ENCODE results near the gene KCNJ18.
A peak's percentile ranks its signal among the peaks of the same experiment; 100 is the strongest.
"Not testable (repeated sequence)": the region's sequence is repeated elsewhere in the genome, so short reads cannot be mapped to it uniquely, and the experiment has no call there.

KCNJ18 gene

DNA sequence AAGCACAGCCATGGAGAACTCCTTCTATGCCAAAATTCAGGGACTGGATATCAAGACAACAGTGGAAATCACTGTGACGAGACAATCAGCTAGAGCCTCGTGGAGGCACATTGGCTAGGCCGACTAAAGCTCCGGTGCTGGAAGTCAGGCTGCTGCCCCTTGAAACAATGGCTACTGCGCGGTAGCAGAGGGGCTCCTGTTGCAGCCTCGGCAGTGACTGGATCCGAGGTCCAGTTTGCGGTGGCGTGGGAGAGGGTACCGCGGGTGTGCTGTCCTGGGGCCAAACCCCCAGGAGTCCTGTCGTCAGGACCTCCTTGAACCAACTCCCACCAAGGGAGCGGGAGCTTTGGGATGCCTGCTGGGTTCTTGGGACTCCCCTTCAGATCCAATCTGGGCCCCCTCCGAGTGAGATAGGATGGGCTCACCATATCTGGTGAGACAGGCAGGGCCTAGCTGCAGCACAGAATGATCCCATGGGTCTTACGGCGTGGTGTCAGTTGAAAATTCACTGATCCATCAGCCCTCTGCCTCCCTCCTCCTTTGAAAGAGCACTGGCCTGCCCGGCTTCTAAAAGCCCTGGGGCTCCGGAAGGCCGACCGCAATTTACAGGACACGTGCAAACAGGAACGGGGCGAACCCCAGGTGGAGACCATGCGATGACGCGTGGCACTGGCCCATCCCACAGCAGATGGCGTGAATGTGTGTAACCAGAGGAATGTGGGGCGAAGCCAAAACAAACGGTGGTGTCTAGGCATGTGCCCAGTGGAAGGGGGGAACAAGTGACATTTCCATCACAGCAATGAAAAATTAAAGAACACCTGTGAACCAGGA is 15.8 kb upstream of the KCNJ18 start:
- peaks cover 44% of the 10 kb centered on the region for H3K9me3 ChIP-seq
- peak overlapping the region; percentile 76 for H3K9ac ChIP-seq

DNA sequence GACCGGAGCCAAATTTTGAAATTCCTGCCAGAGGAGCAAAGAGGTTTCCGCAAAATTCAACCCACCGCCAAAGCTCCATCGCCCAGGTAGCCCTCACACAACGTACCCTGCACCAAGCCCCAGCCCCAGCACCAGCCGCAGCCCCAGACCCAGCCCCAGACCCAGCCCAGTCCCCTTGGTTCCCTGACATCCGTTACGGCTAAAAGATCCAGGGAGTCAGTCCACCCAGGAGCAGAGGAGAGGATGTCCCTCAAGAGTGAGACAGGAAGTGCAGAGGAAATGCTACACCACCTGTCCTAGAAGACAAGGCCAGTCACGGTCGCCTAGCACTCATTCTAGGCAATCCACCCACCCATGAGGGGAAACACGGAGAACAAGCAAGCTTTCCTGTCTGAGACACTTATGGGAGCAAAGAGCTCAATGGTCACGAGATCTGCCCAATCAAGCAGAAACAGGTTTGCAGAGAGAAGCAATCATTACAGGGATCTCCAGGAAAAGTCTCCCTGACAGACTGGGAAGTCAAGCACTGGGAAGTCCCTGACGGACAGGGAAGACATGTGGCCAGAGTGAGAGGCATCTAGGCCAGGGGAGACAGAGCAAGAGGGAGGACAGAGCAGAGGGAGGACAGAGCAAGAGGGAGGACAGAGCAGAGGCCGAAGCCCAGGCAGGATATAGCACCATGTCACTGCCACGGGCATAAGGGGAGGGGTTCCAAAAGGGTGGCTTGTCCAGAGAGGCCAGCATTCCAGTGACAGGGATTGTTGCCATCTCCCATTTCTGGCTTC is 15.0 kb upstream of the KCNJ18 start:
- Histone ChIP-seq H3K4me1 (peaks cover 66% of the 10 kb centered on the region), H4K20me1 (no peaks in the 10 kb centered on the region), H3K36me3 (no peaks in the 10 kb centered on the region), H3K9ac (peak overlapping the region; percentile 66), H3K9me3 (peaks cover 50% of the 10 kb centered on the region), H3K4me2 (peak overlapping the region; percentile 92), H3K27ac (peak overlapping the region; percentile 94), H3K27me3 (no peaks in the 10 kb centered on the region), H3K4me3 (peak overlapping the region; percentile 50)
- TF ChIP-seq Cebpa-rat (IDR thresholded peaks at IDR 0.05) = no peak

More for the DNA sequence above, 15.8 kb upstream of the KCNJ18 start:
- Histone ChIP-seq H3K4me3 (peak overlapping the region; percentile 50), H3K27ac (peak overlapping the region; percentile 94), H3K36me3 (no peaks in the 10 kb centered on the region), H3K27me3 (no peaks in the 10 kb centered on the region), H3K4me2 (peak overlapping the region; percentile 92), H4K20me1 (no peaks in the 10 kb centered on the region), H3K4me1 (peaks cover 74% of the 10 kb centered on the region)
- TF ChIP-seq Cebpa-rat (IDR thresholded peaks at IDR 0.05) = no peak

DNA sequence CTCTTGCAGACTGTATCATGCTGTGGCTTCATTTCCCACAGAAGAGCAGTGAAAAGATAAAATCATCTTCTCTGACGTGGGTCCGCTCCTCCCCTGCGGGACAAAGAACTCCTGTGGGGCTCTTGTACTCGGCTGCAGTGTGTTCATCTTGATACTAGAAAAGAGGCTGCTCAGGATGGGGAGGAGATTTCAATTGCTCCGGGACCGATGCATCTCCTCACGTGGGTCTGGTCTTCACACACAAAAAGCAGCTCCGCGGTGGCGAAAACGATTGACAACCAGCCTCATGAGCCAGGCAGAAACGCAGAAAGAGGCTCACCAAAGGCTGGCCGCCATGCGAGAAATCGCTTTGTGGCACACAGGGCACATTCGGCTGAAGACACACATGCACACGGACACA is 14.4 kb upstream of the KCNJ18 start:
- Histone ChIP-seq H3K9me3 (peaks cover 56% of the 10 kb centered on the region), H3K27me3 (no peaks in the 10 kb centered on the region), H3K4me3 (peak overlapping the region; percentile 50; the same call in 1 of the 2 replicates)

DNA sequence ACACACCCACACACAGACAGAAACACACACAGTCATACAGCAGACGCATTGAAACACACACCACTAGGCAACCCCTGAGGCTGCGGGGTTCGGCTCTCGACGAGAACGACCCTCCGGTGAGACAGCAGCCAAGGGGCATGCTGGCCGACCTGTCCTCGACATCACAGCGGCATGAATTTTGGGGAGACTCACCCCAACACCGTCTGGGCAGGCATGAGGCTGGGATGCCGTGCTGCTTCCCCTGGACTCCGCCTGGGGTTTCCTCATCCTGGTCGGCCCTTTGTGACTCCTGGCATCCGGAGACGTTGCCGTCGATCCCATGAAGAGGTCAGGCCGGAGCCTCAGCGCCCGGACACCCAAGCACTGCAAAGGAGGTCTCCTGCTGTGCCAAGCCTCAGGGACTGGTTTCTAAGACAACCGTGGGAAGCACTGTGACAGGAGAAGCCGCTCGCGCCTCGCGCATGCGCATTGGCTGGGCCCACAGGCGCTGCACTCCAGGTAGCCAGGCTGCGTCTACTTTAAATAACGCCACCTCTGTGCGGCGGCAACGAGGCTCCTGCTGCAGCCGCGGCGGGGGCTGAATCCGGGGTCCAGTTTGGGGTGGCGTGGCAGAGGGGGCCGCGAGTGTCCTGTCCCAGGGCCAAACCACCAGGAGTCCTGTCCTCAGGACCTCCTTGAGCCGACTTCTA is 13.8 kb upstream of the KCNJ18 start:
- Histone ChIP-seq H3K4me1 (peaks cover 53% of the 10 kb centered on the region), H3K9me3 (peaks cover 59% of the 10 kb centered on the region), H4K20me1 (no peaks in the 10 kb centered on the region), H3K27ac (peak overlapping the region; percentile 94), H3K9ac (no peak overlapping the region), H3K36me3 (no peaks in the 10 kb centered on the region), H3K4me2 (peak overlapping the region; percentile 92), H3K4me3 (no peak overlapping the region), H3K27me3 (no peaks in the 10 kb centered on the region)
- no peak for TF ChIP-seq Cebpa-rat (IDR thresholded peaks at IDR 0.05)

More for the DNA sequence above, 14.4 kb upstream of the KCNJ18 start:
- peak overlapping the region; percentile 92 for H3K4me2 ChIP-seq
- no peaks in the 10 kb centered on the region for H3K36me3 ChIP-seq
- peak overlapping the region; percentile 94 for H3K27ac ChIP-seq
- no peaks in the 10 kb centered on the region for H4K20me1 ChIP-seq
- TF ChIP-seq Cebpa-rat (IDR thresholded peaks at IDR 0.05) = no peak
- peaks cover 60% of the 10 kb centered on the region for H3K4me1 ChIP-seq
- H3K9ac ChIP-seq = peak overlapping the region; percentile 66

DNA sequence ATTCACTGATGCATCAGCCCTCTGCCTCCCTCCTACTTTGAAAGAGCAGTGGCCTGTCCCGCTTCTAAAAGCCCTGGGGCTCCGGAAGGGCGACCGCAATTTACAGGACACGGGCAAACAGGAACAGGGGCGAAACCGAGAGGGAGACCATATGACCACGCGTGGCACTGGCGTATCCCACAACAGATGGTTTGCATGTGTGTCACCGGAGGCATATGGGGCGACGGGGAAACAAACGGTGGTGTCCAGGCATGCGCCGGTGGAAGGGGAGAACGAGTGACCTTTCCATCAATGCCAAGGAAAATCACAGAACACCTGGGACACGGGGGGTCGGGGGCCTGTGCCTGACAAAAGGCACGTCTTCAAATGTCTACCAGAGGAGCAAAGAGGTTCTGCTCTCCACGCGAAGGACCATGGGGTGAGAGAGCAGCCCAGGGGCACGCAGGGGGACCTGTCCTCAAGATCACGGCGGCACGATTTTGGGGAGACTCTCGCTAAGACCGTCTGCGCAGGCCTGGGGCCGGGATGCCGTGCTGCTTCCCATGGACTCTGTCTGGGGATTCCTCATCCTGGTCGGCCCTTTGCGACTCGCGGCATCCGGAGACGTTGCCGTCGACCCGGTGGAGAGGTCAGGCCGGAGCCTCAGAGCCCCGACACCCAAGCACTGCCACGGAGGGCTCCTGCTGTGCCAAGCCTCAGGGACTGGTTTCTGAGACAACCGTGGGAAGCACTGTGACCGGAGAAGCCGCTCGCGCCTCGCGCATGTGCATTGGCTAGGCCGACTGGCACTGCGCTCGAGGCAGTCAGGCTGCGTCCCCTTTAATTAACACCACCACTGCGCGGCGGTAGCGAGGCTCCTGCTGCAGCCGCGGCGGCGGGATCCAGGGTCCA is 12.8 kb upstream of the KCNJ18 start:
- H3K4me3 ChIP-seq = no peak overlapping the region
- H3K9me3 ChIP-seq = peaks cover 52% of the 10 kb centered on the region
- H3K4me2 ChIP-seq = no peak overlapping the region
- H3K9ac ChIP-seq = no peak overlapping the region
- H3K27me3 ChIP-seq = no peaks in the 10 kb centered on the region
- no peaks in the 10 kb centered on the region for H3K36me3 ChIP-seq
- H3K27ac ChIP-seq = 0 out of 2 replicates have a peak overlapping the region, but pooled peaks have one; percentile 6
- H3K4me1 ChIP-seq = peaks cover 44% of the 10 kb centered on the region
- H4K20me1 ChIP-seq = no peaks in the 10 kb centered on the region
- no peak for TF ChIP-seq Cebpa-rat (IDR thresholded peaks at IDR 0.05)

DNA sequence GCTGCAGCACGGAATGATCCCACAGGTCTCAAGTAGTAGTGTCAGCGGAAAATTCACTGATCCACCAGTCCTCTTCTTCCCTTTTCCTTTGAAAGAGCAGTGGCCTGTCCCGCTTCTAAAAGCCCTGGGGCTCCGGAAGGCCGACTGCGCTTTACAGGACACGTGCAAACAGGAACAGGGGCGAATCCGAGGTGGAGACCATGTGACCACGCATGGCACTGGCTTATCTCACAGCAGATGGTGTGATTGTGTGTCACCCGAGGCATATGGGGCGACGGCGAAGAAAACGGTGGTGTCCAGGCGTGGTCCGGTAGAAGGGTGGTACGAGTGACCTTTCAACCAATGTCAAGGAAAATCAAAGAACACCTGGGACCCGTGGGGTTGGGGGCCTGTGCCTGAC is 12.0 kb upstream of the KCNJ18 start:
- no peak overlapping the region for H3K4me2 ChIP-seq
- peaks cover 46% of the 10 kb centered on the region for H3K9me3 ChIP-seq
- H3K9ac ChIP-seq = no peak overlapping the region
- H4K20me1 ChIP-seq = no peaks in the 10 kb centered on the region
- H3K36me3 ChIP-seq = no peaks in the 10 kb centered on the region
- TF ChIP-seq Cebpa-rat (IDR thresholded peaks at IDR 0.05) = no peak
- no peak overlapping the region for H3K4me3 ChIP-seq
- no peak overlapping the region for H3K27ac ChIP-seq
- H3K4me1 ChIP-seq = peaks cover 35% of the 10 kb centered on the region
- no peaks in the 10 kb centered on the region for H3K27me3 ChIP-seq

DNA sequence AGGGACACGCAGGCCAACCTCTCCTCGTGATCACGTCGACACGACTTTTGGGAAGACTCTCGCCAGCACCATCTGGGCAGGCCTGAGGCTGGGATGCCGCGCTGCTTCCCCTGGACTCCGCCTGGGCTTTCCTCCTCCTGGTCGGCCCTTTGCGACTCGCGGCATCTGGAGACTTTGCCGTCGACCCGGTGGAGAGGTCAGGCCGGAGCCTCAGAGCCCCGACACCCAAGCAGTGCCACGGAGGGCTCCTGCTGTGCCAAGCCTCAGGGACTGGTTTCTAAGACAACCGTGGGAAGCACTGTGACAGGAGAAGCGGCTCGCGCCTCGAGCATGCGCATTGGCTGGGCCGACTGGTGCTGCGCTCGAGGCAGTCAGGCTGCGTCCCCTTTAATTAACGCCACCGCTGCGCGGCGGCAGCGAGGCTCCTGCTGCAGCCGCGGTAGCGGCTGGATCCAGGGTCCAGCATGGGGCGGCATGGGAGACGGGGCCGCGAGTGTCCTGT is 11.4 kb upstream of the KCNJ18 start:
- H3K27me3 ChIP-seq, H3K4me3 ChIP-seq, H3K27ac ChIP-seq, H4K20me1 ChIP-seq, H3K4me2 ChIP-seq, H3K9ac ChIP-seq, H3K36me3 ChIP-seq: not testable (repeated sequence)
- H3K4me1 ChIP-seq = peaks cover 31% of the 10 kb centered on the region
- peaks cover 46% of the 10 kb centered on the region for H3K9me3 ChIP-seq

DNA sequence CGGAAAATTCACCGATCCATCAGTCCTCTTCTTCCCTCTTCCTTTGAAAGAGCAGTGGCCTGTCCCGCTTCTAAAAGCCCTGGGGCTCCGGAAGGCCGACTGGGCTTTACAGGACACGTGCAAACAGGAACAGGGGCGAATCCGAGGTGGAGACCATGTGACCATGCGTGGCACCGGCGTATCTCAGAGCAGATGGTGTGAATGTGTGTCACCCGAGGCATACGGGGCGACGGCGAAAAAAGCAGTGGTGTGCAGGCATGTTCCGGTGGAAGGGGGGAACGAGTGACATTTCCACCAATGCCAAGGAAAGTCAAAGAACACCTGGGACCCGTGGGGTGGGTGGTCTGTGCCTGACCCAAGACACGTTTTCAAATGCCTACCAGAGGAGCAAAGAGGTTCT is 10.7 kb upstream of the KCNJ18 start:
- not testable (repeated sequence) for H3K4me2 ChIP-seq, H3K9ac ChIP-seq, H3K36me3 ChIP-seq, H3K27ac ChIP-seq, H3K27me3 ChIP-seq, H4K20me1 ChIP-seq, H3K4me3 ChIP-seq
- Histone ChIP-seq H3K4me1 (peaks cover 31% of the 10 kb centered on the region), H3K9me3 (peaks cover 46% of the 10 kb centered on the region)

DNA sequence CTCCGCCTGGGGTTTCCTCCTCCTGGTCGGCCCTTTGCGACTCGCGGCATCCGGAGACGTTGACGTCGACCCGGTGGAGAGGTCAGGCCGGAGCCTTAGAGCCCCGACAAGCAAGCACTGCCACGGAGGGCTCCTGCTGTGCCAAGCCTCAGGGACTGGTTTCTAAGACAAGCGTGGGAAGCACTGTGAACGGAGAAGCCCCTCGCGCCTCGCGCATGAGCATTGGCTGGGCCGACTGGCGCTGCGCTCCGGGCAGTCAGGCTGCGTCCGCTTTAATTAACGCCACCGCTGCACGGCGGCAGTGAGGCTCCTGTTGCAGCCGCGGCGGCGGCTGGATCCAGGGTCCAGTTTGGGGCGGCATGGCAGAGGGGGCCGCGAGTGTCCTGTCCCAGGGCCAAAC is 10.2 kb upstream of the KCNJ18 start:
- not testable (repeated sequence) for H3K27ac ChIP-seq, H4K20me1 ChIP-seq, H3K4me3 ChIP-seq, H3K4me2 ChIP-seq, H3K27me3 ChIP-seq, H3K36me3 ChIP-seq, H3K9ac ChIP-seq
- H3K9me3 ChIP-seq = peaks cover 46% of the 10 kb centered on the region
- H3K4me1 ChIP-seq = peaks cover 31% of the 10 kb centered on the region

DNA sequence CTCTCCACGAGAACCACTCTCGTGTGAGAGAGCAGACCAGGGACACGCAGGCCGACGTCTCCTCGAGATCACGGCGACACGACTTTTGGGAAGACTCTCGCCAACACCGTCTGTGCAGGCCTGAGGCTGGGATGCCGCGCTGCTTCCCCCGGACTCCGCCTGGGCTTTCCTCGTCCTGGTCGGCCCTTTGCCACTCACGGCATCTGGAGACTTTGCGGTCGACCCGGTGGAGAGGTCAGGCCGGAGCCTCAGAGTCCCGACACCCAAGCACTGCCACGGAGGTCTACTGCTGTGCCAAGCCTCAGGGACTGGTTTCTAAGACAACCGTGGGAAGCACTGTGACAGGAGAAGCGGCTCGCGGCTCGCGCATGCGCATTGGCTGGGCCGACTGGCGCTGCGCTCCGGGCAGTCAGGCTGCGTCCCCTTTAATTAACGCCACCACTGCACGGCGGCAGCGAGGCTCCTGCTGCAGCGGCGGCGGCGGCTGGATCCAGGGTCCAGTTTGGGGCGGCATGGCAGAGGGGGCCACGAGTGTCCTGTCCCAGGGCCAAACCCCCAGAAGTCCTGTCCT is 9.1 kb upstream of the KCNJ18 start:
- H3K4me1 ChIP-seq = peaks cover 31% of the 10 kb centered on the region
- H3K27me3 ChIP-seq, H3K27ac ChIP-seq, H3K4me3 ChIP-seq, H3K9ac ChIP-seq, H4K20me1 ChIP-seq, H3K36me3 ChIP-seq, H3K4me2 ChIP-seq: not testable (repeated sequence)
- H3K9me3 ChIP-seq = peaks cover 46% of the 10 kb centered on the region

DNA sequence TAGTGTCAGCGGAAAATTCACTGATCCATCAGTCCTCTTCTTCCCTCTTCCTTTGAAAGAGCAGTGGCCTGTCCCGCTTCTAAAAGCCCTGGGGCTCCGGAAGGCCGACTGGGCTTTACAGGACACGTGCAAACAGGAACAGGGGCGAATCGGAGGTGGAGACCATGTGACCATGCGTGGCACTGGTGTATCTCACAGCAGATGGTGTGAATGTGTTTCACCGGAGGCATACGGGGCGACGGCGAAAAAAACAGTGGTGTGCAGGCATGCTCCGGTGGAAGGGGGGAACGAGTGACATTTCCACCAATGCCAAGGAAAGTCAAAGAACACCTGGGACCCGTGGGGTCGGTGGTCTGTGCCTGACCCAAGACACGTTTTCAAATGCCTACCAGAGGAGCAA is 8.4 kb upstream of the KCNJ18 start:
- H3K9me3 ChIP-seq = peaks cover 40% of the 10 kb centered on the region

DNA sequence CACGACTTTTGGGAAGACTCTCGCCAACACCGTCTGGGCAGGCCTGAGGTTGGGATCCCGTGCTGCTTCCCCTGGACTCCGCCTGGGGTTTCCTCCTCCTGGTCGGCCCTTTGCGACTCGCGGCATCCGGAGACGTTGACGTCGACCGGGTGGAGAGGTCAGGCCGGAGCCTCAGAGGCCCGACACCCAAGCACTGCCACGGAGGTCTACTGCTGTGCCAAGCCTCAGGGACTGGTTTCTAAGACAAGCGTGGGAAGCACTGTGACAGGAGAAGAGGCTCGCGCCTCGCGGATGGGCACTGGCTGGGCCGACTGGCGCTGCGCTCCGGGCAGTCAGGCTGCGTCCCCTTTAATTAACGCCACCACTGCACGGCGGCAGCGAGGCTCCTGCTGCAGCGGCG is 7.9 kb upstream of the KCNJ18 start:
- not testable (repeated sequence) for H3K9ac ChIP-seq, H3K36me3 ChIP-seq, H3K27me3 ChIP-seq, H3K4me2 ChIP-seq, H3K4me3 ChIP-seq, H3K27ac ChIP-seq, H4K20me1 ChIP-seq
- H3K9me3 ChIP-seq = peaks cover 35% of the 10 kb centered on the region
- H3K4me1 ChIP-seq = peaks cover 35% of the 10 kb centered on the region

More for the DNA sequence above, 8.4 kb upstream of the KCNJ18 start:
- H3K4me3 ChIP-seq, H3K27ac ChIP-seq, H3K27me3 ChIP-seq, H4K20me1 ChIP-seq, H3K9ac ChIP-seq, H3K4me2 ChIP-seq, H3K36me3 ChIP-seq: not testable (repeated sequence)
- peaks cover 31% of the 10 kb centered on the region for H3K4me1 ChIP-seq
